G401.6 (cell line): ENCODE results near the gene PNMA3.
"Not testable (repeated sequence)": the region's sequence is repeated elsewhere in the genome, so short reads cannot be mapped to it uniquely, and the experiment has no call there.

ENCODE experiments used
- FAIRE-seq: peaks from 2 replicates; lab custom pipeline; 2012; peaks lifted over from hg19 to GRCh38; lab: Jason Lieb, UNC

The PNMA3 gene, protein sequence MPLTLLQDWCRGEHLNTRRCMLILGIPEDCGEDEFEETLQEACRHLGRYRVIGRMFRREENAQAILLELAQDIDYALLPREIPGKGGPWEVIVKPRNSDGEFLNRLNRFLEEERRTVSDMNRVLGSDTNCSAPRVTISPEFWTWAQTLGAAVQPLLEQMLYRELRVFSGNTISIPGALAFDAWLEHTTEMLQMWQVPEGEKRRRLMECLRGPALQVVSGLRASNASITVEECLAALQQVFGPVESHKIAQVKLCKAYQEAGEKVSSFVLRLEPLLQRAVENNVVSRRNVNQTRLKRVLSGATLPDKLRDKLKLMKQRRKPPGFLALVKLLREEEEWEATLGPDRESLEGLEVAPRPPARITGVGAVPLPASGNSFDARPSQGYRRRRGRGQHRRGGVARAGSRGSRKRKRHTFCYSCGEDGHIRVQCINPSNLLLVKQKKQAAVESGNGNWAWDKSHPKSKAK

DNA sequence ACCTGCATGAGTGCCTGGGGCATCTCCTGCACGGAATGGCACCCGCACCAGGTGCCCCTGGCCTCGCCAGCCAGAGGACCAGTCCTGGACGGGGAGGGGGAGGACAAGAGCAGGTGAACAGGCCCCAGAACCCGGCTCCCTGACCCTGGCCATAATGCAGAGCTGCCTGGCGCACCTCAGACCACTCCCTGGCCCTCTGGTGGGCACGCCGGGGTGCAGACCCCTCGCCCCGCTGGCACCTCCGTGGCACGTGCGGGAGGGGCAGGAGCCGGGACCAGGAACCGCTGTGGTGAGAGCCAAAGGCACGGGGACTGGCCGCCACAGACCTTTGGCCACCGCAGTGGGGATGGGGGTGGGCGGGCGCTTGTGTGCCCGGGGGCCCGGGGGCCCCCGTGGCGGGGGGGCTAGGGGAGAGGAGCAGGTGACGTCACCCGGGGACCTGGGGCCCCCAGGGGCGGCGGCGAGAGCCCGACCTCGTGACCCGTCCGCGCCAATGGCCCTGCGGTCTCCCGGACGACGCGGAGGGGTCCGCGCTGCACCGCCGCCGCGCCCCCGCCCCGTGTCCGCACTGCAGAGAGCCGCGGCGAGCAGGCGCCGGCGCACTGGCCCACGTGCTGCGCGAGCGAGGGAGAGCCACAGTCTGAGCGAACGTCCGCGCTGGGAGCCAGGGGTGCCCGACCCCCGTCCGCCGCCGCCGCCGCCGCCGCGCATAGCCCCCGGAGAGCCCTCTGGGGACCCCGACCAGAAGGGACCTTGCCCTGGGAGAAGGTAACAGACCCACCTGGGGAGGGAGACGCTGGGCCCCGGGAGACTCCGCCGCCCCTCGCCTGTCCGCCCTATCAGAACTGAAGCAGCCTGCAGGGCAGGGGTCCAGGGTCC lies at the start of gene PNMA3:
TSS of gene PNMA3 (plus strand) at position 600 of the 879 bp plus-strand sequence. CDS start 586 bp downstream, outside the sequence.
- no peak for FAIRE-seq

DNA sequence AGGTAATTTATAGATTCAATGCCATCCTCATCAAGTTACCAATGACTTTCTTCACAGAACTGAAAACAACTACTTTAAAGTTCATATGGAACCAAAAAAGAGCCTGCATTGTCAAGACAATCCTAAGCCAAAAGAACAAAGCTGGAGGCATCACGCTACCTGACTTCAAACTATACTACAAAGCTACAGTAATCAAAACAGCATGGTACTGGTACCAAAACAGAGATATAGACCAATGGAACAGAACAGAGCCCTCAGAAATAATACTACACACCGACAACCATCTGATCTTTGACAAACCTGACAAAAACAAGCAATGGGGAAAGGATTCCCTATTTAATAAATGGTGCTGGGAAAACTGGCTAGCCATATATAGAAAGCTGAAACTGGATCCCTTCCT lies 39.1 kb upstream of the PNMA3 start:
- FAIRE-seq = not testable (repeated sequence)

DNA sequence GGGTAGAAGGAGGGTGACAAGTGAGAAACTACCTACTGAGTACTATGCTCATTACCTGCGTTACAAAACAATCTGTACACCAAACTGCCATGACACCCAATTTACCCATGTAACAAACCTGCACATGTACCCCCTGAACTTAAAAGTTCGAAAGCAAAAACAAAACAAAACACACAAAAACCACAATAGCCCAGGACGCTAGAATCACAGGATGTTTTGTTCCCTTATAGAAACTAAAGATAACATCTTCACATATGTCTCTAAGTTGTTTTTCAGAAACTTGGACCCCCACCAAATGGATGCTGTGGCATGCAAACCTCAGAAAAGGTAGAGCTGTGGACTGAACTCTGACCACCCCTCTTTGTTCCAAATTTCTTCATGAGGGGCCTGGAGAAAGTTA lies 37.1 kb upstream of the PNMA3 start:
- no peak for FAIRE-seq

DNA sequence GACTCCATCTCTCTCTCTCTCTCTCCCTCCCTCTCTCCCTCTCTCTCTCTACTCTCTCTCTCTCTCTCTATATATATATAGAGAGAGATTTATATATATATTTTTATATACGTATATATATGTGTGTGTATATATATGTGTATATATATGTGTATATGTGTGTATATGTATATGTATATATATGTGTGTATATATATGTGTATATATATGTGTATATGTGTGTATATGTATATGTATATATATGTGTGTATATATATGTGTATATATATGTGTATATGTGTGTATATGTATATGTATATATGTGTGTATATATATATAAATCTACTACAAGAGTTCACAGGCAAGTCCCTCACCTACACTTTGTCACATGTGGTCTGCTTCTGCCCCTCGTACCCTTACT lies 29.8 kb upstream of the PNMA3 start:
- not testable (repeated sequence) for FAIRE-seq

DNA sequence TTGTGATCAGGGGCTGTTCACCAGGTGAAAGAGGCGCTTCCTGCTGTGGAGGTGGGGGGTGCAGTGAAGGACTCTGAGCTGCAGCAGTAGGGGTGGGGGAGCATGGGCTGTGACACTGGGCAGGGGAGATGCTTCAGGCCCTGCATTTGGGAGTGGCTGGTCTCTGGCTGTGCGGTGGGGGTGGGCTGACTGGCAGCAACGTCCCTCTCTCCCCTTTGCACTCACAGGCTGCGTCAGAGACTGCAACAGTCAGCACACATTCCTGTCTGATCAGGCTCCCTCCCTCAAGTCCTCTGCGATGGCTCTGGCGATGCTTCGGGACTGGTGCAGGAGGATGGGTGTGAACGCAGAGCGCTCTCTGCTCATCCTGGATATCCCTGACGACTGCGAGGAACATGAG lies 27.8 kb upstream of the PNMA3 start:
- not testable (repeated sequence) for FAIRE-seq

DNA sequence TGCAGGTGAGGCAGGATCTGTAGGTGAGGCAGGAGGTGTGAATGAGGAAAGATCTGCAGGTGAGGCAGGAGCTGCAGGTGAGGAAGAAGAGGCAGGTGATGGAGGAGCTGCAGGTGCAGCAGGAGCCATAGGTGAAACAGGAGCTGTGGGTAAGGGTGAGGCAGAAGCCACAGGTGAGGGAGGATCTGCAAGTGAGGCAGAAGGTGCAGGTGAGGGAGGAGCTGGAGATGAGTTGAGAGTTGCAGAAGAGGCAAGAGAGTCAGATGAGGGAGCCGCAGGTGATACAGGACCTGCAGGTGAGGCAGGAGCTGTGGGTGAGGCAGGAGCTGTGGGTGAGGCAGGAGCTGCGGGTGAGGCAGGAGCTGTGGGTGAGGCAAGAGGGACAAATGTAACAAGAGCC lies 27.1 kb upstream of the PNMA3 start:
- FAIRE-seq = no peak

DNA sequence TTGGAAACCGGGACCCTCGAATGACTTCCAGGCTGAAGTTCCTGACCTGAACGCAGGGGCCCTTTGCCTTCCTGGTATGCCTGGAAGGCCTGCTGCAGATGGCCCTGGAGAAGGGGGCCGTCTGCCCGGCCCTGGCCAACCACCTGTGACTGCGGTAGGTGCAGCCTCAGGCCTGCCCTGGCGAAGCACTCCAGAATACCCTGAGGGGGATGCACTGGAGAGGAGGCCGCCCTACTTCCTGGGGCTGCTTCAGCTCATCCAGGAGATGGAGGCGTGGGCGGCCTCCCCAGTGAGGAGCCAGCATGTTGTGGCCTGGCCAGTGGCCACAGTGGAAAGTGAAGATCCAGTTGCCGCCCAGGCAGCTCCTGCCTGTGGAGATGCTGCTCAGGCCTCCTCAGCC lies 26.4 kb upstream of the PNMA3 start:
- FAIRE-seq = no peak

DNA sequence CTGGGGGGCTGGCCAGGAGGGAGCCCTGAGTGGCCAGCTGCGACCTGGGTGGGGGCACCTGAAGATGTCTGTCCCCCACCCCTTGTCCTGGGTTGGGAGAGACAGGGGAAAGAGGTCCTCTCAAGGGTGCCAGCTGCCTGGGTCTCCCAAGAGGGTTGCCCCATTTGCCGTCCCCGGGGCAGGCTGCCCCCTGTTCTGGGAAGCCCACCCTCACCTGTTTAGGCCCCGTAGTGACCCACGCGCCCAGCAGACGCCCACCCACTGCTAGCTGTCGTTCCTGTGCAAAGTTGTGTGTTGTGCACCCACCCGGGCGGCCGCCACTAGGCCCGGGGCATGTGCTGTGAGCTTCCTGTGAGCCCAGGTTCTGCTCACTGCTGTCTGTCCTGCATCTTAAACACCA lies 25.5 kb upstream of the PNMA3 start:
- FAIRE-seq = no peak

DNA sequence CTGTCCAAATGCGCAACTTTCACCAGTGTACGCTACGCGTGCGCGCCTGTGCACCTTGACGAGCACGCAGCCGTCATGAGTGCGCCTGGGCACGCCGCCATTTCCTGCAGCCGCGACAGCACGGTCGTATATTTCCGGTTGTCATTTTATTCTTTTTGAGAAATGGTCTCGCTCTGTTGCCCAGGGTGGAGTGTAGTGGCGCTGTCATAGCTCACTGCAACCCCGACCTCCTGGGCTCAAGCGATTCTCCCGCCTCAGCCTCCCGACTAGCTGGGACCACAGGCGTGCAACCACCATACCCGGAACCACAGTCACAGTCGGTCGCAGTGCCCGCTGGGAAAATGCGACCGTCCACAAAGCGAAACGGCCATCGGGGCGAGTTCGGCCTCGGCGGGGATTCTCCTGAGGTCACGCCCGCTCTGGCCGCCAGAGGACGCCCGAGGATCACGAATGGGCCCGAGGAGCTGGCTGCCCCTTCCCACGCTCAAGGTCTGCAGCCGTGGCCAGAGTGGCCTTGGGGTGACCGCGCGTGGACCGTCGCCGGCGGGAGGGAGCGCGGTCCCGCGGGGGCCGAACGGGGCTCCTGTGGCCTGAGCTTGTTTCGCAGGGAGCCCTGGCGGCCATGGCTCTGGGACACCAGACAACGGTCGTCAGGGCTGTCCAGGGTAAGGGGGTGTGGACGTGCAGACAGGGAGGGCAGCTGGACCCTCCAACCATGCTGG lies 23.7 kb upstream of the PNMA3 start:
- no peak for FAIRE-seq

DNA sequence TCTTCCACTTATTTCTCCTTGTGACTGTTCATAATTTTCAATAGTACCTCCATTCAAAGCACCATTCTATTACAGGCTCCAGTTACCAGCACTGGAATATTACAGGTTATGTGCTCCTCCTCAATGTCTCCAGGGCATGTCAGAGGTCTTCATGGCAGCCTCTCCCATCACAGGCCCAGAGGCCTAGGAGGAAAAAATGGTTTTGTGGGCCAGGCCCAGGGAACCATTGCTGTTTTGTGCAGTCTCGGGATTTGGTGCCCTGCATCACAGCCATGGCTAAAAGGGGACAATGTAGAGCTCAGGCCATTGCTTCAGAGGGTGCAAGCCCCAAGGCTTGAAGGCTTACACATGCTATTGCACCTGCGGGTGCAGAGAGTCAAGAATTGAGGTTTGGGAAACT lies 7.2 kb upstream of the PNMA3 start:
- FAIRE-seq = no peak

DNA sequence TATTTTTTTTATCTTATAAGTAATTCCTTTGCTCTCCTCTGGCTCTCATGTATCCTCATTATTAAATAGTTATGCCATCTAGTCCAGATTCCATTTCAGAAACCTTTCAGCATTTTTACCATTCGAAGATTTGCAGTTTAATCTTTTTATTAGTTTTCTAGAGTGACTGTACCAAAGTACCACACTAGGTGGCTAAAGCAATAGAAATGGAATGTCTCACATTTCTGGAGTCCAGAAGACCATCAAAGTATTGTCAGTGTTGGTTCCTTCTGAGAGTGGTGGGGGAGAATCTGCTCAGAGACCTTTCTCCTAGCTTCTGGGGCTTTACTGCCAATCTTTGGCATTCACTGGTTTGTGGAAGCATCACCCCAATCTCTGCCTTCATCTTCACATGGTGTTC lies 3.7 kb upstream of the PNMA3 start:
- no peak for FAIRE-seq

DNA sequence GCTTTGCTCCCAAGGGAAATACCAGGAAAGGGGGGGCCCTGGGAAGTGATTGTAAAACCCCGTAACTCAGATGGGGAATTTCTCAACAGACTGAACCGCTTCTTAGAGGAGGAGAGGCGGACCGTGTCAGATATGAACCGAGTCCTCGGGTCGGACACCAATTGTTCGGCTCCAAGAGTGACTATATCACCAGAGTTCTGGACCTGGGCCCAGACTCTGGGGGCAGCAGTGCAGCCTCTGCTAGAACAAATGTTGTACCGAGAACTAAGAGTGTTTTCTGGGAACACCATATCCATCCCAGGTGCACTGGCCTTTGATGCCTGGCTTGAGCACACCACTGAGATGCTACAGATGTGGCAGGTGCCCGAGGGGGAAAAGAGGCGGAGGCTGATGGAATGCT lies 1.0 kb downstream of the PNMA3 start:
- no peak for FAIRE-seq

DNA sequence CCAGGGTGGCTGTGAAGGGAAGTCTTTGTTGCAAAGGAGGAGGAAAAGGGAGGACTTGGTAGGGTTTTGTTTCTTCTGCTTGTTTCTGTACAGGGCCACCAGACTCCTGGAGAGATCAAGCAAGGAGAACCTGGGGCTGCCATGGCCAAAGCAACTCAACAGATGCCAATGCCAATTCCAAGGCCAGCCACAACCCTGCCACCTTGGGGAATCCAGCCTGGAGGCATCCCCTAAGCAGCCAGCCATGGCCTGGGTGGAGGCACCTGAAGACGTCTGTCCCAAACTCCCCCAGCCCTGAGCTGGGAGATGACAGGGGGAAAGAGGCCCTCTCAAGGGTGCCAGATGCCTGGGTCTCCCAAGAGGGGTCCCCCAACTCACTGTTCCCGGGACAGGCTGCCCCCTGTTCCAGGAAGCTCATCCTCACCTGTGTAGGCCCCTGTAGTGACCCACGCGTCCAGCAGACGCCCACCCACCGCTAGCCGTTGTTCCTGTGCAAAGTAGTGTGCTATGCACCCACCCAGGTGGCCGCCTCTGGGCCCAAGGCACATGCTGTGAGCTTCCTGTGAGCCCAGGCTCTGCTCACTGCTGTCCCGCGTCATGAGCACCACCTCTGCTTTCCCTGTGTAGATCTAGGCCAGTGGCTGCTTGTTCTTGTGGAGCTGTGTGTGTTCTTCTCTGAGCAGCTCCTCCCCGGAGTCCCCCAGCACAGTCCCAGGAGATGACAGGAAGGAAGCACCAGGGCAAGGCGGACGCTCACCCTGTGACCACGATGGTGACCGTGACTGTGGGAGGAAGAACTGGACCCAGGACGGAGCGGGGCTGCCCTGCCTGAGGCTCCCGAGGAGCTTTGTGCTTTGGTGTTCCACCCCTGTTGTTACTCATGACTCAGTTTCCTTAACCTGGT lies 3.2 kb downstream of the PNMA3 start:
- no peak for FAIRE-seq

DNA sequence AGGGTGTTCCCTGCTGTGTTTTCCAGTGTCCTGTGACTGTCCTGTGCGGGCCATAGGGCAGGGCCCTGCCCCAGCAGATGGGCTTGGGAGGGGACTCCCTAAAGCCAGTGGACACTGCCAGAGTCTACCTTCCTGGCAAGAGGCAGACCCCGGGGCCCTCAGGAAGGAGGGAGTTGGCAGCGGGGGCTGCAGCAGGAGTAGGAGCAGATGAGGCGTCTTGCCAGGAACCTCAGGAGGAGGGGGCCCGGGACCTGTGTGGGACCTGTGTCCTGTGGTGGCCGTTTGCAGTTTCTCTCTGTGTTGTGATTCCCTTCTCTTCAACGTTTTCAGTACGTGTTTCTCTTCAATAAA lies 3.8 kb downstream of the PNMA3 start:
- FAIRE-seq = no peak

DNA sequence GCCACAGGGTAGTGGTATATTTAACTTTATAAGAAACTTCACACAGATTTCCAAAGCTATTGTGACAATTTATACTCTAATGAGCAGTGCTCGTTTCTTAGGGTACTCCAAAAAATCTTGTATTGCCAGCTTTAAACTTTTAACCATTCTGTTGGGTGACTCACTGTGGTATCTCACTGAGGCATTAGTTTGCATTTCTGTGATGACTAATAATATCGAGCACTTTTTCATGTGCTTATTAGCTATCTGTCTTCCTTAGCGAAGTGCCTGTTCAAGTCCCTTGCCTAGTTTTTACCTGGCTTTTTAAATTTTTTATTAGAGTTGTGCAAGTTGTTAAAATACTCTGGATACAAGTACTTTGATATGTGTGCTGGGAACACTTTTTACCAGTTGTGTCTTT lies 5.5 kb downstream of the PNMA3 start:
- FAIRE-seq = no peak

DNA sequence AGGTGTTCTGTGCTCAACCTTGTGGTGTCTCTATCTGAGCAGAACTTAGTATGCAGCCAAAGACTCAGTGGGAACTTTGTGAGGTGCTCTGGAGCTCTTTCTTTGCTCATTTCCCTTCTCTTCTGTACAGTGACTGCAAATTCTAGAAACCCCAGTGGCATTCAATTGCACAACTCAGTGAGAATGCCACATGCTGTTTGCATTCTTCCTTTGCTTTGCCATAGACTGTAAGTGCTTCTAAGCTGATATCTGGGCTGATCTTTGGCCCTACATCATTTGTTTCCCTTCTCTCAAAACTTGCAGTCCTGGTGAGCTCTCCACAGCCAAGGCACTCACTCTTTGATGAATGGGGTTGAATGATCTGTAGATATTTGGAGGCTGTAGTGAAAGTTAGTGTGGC lies 7.0 kb downstream of the PNMA3 start:
- FAIRE-seq = no peak

DNA sequence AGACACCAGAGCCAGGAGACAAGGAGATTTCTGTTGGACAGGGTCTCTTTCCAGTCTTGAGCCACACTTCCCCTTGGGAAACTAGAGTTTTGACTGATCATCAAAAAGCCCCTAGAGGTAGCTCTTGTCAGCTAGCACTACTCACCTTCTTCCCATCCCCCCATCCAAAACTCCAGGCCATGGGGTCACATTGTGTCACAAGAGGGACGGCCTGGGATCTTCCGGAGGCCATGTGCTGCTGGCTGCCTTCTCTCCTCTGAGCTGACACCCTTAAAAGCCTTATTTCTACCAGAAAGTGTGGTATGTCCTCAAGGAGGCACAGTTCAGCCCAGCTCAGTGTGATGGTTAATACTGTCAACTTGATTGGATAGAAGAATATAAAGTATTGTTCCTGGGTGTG lies 7.8 kb downstream of the PNMA3 start:
- FAIRE-seq = no peak

DNA sequence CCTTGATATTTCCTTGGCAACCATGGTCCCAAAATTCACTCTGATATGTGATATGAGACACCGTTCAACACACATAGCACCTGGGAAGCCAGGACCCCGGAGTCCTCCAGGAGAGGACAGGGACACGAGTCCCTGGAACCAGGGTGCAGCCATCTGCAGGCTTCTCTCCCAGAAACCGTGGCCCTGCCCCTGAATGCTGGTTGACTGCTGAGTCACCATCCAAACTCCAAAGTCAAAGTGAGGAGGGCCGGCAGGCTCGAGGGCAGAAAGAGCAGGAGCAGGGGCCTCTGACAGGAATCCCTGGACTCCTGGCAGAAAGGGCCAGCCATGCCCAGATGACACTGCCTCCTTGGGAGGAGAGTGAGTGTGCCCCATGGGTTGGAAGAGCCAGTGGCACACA lies 9.1 kb downstream of the PNMA3 start:
- no peak for FAIRE-seq

DNA sequence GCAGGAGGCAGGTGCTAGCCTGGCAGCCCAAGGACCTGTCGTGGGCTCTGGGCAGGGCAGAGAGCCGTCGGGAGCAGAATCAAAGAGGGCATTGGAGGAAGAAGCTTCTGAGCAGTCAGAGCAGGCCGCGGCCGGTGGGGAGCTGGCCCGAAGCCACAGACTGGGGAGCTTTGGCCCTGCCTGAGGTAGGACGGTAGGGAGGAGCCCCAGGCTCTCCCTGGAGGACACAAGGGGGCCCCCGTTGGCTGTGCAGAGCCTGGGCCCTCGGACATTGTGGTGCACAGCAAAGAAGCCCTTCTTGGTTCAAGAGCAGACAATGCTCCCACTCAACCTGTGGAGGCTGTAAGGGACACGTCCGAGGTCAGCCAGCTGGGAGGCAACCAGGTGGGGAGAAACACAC lies 10.1 kb downstream of the PNMA3 start:
- not testable (repeated sequence) for FAIRE-seq

DNA sequence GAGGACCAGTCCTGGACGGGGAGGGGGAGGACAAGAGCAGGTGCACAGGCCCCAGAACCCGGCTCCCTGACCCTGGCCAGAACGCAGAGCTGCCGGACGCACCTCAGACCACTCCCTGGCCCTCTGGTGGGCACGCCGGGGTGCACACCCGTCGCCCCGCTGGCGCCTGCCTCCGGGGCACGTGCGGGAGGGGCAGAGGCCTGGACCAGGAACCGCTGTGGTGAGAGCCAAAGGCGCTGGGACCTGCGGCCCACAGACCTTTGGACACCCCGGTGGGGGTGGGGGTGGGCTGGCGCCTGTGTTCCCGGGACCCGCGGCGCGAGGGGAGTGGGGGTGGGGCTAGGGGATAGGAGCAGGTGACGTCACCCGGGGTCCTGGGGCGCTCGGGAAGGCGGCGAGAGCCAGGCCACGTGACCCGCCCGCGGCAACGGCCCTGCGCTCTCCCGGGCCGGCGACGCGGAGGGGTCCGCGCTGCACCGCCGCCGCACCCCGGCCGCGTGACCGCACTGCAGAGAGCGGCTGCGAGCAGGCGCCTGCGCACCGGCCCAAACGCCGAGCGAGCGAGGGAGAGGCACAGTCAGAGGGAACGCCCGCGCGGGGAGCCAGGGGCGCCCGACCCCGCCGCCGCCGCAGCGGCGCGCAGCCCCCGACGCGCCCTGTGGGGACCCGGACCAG lies 15.8 kb downstream of the PNMA3 start, which contains the start of gene PNMA6A:
TSS of gene PNMA6A (plus strand) at position 546 of the 675 bp plus-strand sequence. CDS start 609 bp downstream, outside the sequence.
- FAIRE-seq = not testable (repeated sequence)

DNA sequence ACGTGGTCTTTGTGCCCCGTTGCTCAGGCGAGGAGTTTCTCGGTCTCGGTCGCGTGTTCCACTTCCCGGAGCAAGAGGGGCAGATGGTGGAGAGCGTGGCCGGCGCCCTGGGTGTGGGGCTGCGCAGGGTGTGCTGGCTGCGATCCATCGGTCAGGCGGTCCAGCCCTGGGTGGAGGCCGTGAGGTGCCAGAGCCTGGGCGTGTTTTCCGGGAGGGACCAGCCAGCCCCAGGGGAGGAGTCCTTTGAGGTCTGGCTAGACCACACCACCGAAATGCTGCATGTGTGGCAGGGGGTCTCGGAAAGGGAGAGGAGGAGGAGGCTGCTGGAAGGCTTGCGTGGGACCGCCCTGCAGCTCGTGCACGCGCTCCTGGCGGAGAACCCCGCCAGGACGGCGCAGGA lies 17.1 kb downstream of the PNMA3 start:
- FAIRE-seq = not testable (repeated sequence)
